Measurements from ENCODE around the gene ATP4B. TPM values are rescaled to one million over a fixed set of nuclear protein-coding genes. Genes with fewer than 3 reads are reported as not detected.
"Not testable (repeated sequence)": the region's sequence is repeated elsewhere in the genome, so short reads cannot be mapped to it uniquely, and the experiment has no call there.

The ATP4B gene
- total and polyA plus RNA-seq, 2 experiments from 2014 or later = 16.2 to 30.8 TPM

DNA sequence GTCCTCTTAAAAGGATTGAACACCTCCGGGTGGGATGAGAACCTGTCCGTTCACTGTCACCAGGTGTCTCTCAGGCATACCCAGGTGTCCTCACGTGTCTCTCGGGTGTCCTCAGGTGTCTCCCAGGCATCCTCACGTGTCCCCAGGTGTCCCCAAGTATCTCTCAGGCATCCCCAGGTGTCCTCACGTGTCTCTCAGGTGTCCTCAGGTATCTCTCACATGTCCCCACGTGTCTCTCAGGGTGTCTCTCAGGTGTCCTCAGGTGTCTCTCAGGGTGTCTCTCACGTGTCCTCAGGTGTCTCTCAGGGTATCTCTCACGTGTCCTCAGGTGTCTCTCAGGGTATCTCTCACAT, 33.8 kb downstream of the ATP4B start:
- DNase-seq (ENCODE audit: low spot score) = no peak
- TF ChIP-seq EZH2phosphoT487 (IDR thresholded peaks at IDR 0.05; ENCODE audit: low read depth, severe bottlenecking, unreplicated experiment) (no peak), EZH2 (IDR thresholded peaks at IDR 0.05; ENCODE audit: borderline replicate concordance) (no peak)
- TF ChIP-seq, protein P1, sequence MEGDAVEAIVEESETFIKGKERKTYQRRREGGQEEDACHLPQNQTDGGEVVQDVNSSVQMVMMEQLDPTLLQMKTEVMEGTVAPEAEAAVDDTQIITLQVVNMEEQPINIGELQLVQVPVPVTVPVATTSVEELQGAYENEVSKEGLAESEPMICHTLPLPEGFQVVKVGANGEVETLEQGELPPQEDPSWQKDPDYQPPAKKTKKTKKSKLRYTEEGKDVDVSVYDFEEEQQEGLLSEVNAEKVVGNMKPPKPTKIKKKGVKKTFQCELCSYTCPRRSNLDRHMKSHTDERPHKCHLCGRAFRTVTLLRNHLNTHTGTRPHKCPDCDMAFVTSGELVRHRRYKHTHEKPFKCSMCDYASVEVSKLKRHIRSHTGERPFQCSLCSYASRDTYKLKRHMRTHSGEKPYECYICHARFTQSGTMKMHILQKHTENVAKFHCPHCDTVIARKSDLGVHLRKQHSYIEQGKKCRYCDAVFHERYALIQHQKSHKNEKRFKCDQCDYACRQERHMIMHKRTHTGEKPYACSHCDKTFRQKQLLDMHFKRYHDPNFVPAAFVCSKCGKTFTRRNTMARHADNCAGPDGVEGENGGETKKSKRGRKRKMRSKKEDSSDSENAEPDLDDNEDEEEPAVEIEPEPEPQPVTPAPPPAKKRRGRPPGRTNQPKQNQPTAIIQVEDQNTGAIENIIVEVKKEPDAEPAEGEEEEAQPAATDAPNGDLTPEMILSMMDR (IDR thresholded peaks at IDR 0.05; ENCODE audit: poor library complexity) = no peak
- Histone ChIP-seq H2AFZ (no peak overlapping the region), H4K20me1 (ENCODE audit: insufficient read depth, poor library complexity, severe bottlenecking) (no peaks in the 10 kb centered on the region), H3K4me3 (no peak overlapping the region), H3K27me3 (no peaks in the 10 kb centered on the region), H3K79me2 (peaks cover 31% of the 10 kb centered on the region), H3K27ac (no peak overlapping the region), H3K36me3 (replicated peaks; ENCODE audit: insufficient read depth, low read depth) (no peaks in the 10 kb centered on the region), H3K9me3 (ENCODE audit: low read depth) (no peaks in the 10 kb centered on the region), H3K4me1 (ENCODE audit: insufficient read depth) (no peaks in the 10 kb centered on the region), H3K9me2 (replicated peaks; ENCODE audit: insufficient read depth) (no peaks in the 10 kb centered on the region), H3K4me2 (no peak overlapping the region)
- 98% methylated on average over 8 of the region's 9 CpGs for WGBS (ENCODE audit: low lambda C conversion rate, missing lambda C conversion rate)

DNA sequence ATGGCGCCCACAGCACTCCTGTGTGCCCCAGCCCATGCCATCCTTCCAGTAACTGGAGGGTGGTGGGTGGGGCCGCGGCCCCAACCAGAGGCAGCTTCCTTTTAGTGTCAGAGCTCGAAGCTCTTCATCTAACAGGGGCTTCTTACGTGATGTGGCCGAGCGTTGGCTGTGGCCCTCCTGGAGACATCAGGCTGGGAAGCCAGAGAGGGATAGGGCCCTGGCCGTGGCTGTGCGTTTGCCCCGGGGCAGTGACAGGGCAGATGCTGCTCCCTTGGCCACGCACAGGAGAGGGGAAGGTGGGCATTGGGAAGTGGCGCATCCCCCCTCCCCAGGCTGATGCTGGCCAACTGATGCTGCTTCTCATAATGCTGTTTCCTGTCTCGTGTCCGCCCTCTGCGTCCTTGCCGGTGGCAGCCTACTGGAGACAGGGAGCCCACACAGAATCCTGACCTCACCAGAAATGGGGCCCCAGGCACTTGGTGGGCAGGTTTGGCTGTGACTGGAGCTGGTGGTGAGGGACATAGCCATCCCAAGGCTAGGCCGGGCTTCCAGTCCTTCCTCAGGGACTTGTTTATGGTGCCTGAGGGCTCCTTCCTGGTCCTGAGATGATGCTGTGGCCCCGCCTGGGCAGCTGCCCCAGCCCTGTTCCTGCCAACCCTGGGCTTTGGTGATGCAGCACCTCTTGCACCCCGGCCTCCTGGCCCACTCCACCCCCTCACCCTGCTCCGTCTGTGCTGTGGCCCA, 34.3 kb downstream of the ATP4B start:
- Histone ChIP-seq H3K27ac (no peak overlapping the region), H3K9me2 (replicated peaks; ENCODE audit: insufficient read depth) (no peaks in the 10 kb centered on the region), H4K20me1 (ENCODE audit: insufficient read depth, poor library complexity, severe bottlenecking) (no peaks in the 10 kb centered on the region), H3K27me3 (no peaks in the 10 kb centered on the region), H2AFZ (no peak overlapping the region), H3K4me3 (no peak overlapping the region), H3K4me1 (ENCODE audit: insufficient read depth) (no peaks in the 10 kb centered on the region), H3K9me3 (ENCODE audit: low read depth) (no peaks in the 10 kb centered on the region), H3K79me2 (peaks cover 29% of the 10 kb centered on the region), H3K4me2 (no peak overlapping the region), H3K36me3 (replicated peaks; ENCODE audit: insufficient read depth, low read depth) (no peaks in the 10 kb centered on the region)
- DNase-seq (ENCODE audit: low spot score) = no peak
- WGBS (ENCODE audit: low lambda C conversion rate, missing lambda C conversion rate) = 93% methylated on average over 18 of the region's 20 CpGs
- TF ChIP-seq EZH2 (IDR thresholded peaks at IDR 0.05; ENCODE audit: borderline replicate concordance) = no peak
- TF ChIP-seq, protein P1 (IDR thresholded peaks at IDR 0.05; ENCODE audit: poor library complexity) = no peak
- no peak for TF ChIP-seq EZH2phosphoT487 (IDR thresholded peaks at IDR 0.05; ENCODE audit: low read depth, severe bottlenecking, unreplicated experiment)

DNA sequence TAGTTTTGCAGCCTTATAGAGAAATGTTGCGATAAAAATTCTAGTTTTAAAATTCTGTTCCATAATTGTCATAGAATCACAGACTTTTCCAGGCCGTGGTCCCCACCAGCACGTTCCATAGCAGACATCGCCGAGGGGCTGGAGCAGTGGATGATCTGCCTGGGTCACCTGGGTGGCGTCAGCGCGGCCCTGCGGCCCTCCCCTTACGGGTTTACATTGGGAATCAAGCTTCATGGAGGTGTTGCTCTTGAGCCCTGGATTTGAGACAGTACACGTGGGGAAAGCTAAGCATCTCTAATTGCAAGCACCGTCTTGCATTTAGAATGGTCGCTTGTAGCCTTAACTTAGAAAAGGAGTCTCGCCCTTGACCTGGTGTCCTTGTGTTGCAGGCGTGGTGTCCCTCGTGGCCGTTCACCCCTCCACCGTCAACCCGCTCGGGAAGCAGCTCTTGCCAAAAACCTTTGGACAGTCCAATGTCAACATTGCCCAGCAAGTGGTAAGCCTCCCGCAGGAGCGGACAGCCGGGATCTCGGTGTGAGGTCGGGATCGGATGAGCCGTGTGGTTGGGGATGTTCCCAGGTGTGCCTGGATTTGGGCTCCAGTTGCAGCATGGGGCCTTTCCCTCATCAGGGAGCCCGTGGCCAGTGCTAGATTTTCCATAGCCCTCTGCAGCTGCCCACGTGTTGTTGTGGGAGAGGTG, 35.1 kb downstream of the ATP4B start:
- TF ChIP-seq EZH2 (IDR thresholded peaks at IDR 0.05; ENCODE audit: borderline replicate concordance) (no peak), EZH2phosphoT487 (IDR thresholded peaks at IDR 0.05; ENCODE audit: low read depth, severe bottlenecking, unreplicated experiment) (no peak)
- TF ChIP-seq, protein P1 (IDR thresholded peaks at IDR 0.05; ENCODE audit: poor library complexity) = no peak
- Histone ChIP-seq H3K4me3 (no peak overlapping the region), H2AFZ (no peak overlapping the region), H3K9me3 (ENCODE audit: low read depth) (no peaks in the 10 kb centered on the region), H3K36me3 (replicated peaks; ENCODE audit: insufficient read depth, low read depth) (no peaks in the 10 kb centered on the region), H3K27ac (no peak overlapping the region), H3K4me2 (no peak overlapping the region), H3K79me2 (peaks cover 35% of the 10 kb centered on the region), H3K4me1 (ENCODE audit: insufficient read depth) (no peaks in the 10 kb centered on the region), H3K9me2 (replicated peaks; ENCODE audit: insufficient read depth) (no peaks in the 10 kb centered on the region), H3K27me3 (no peaks in the 10 kb centered on the region), H4K20me1 (ENCODE audit: insufficient read depth, poor library complexity, severe bottlenecking) (no peaks in the 10 kb centered on the region)
- WGBS (ENCODE audit: low lambda C conversion rate, missing lambda C conversion rate) = 94% methylated on average over 29 of the region's 29 CpGs
- DNase-seq (ENCODE audit: low spot score) = no peak

DNA sequence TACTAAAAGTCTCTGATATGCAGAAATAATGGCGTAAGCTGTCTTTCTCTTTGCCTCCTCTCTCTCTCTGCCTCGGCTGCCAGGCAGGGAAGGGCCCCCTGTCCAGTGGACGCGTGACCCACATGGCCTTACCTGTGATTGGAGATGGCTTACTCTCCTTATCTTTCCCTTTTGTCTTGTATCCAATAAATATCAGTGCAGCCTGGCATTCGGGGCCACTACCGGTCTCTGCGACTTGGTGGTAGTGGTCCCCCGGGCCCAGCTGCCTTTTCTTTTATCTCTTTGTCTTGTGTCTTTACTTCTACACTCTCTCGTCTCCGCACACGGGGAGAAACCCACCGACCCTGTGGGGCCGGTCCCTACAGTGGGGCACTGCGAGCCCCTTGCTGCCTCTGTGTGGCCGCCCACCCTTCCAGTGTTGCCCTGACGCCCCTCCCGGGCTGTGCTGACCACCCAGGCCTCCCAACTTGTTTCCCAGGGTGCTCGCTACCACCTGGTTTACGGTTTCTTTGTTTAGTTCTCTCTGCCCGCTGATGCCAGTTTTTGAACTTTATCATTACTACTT, 35.9 kb downstream of the ATP4B start:
- not testable (repeated sequence) for H3K27ac ChIP-seq; H3K4me3 ChIP-seq; H3K36me3 ChIP-seq (replicated peaks; ENCODE audit: insufficient read depth, low read depth); H3K9me2 ChIP-seq (replicated peaks; ENCODE audit: insufficient read depth); H3K4me1 ChIP-seq (ENCODE audit: insufficient read depth); H3K9me3 ChIP-seq (ENCODE audit: low read depth); H2AFZ ChIP-seq; H3K4me2 ChIP-seq; DNase-seq (ENCODE audit: low spot score); H4K20me1 ChIP-seq (ENCODE audit: insufficient read depth, poor library complexity, severe bottlenecking); H3K27me3 ChIP-seq
- WGBS (ENCODE audit: low lambda C conversion rate, missing lambda C conversion rate) = 93% methylated on average over 20 of the region's 20 CpGs
- peaks cover 40% of the 10 kb centered on the region for H3K79me2 ChIP-seq
